Esophagus muscularis mucosa (tissue), 4 donors: ENCODE results near the gene RERE. TPM values are rescaled to one million over a fixed set of nuclear protein-coding genes. Genes with fewer than 3 reads are reported as not detected.

ENCODE experiments used
- small RNA-seq, 3 donors: library from RNA; depleted of rRNA; stranded (forward); fragments of <200 nt; gene quantifications; one replicate each; pipeline ENCODE3, GENCODE V24; 2016
- total RNA-seq, 4 donors: library from RNA; depleted of rRNA; stranded (reverse); fragments of >200 nt; gene quantifications; one replicate each; pipeline versions ENCODE4 v1.1.0 to v1.2.1, GENCODE V29; 2016

Gene RERE
- total RNA-seq, 4 donors from 2014 or later, result 133 to 212 (median 168) TPM

Small RNA genes lying within 50 kb of the gene (small RNA-seq; reads per million reads assigned to genes)
- gene MIR6728, result 0 reads per million in 3 donors
- gene RF00019, result 0 reads per million in 3 donors
- gene RF00599, result 0 reads per million in 3 donors

Other genes with a start within 250 kb of the RERE start
- 100 to 1,000 TPM; 595 to 895 (median 621) TPM for gene ENO1, start 61.0 kb upstream of the RERE start, total RNA-seq
- not detected for gene CA6, start 128.2 kb upstream of the RERE start, total RNA-seq
- not detected for gene SLC2A7, start 208.8 kb upstream of the RERE start, total RNA-seq